ENCODE results near the gene GABPB1. TPM values are rescaled to one million over a fixed set of nuclear protein-coding genes. Genes with fewer than 3 reads are reported as not detected.

GABPB1 gene
- polyA plus RNA-seq, 1 donor (not counting 4 experiments of a cell fraction or from before 2014, with no cell fraction given) = 23.3 TPM

DNA sequence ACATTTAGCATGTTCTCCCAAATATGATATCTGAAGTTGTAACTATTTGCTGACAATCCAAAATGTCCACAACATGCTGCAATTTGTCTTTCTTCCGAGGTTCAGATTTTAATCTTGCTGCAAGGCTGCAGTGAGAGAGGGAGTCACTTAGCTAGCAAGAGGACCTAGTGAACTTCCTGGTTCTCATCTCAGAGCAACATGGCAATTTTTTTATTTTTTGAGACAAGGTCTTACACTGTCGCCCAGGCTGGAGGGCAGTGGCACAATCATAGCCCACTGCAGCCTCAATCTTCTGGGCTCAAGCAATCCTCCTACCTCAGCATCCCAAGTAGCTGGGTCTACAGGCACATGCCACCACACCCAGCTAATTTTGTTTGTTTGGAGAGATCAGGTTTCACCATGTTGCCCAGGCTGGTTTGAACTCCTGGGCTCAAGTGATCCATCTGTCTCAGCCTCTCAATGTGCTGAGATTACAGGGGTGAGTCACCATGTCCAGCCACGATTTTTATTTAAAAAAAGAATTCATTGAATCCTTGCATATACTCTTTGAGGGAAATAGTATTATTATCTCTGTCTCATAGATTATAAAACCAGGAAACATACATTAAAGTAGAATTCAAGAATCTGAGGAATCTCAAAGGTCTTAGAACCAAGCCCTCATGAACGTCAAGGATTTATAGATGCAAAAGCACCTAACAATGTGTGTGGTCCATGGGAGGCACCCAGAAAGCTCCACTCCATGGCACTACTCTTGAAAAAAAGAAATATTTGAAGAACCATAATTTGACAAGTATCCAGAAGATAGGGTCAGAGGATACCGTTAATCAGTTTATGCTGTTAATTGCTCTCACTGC lies 98.6 kb downstream of the GABPB1 start:
- DNase-seq (ENCODE audit: low read depth, low spot score) = no peak
- H3K27me3 ChIP-seq (ENCODE audit: control insufficient read depth, extremely low read depth, insufficient read depth, low read length) = no peaks in the 10 kb centered on the region
- H3K79me2 ChIP-seq (ENCODE audit: control insufficient read depth, insufficient read depth, low read length) = no peaks in the 10 kb centered on the region
- H3K36me3 ChIP-seq (ENCODE audit: control insufficient read depth in 2 of 2, extremely low read depth in 1 of 2, insufficient read depth in 2 of 2, low read length in 2 of 2) = no peaks in the 10 kb centered on the region
- TF ChIP-seq EZH2 (IDR thresholded peaks at IDR 0.05; ENCODE audit: low read length) = no peak
- no peak for TF ChIP-seq CTCF (optimal IDR thresholded peaks at IDR 0.05 in 1 of 3, IDR thresholded peaks at IDR 0.05 in 1 of 3, conservative IDR thresholded peaks at IDR 0.05 in 1 of 3; ENCODE audit: extremely low read depth in 1 of 3, insufficient read depth in 2 of 3, low read length in 3 of 3)
- dilution Hi-C loops (cut with MboI; ENCODE audit: extremely low pct_ligation_motif_present, low sequenced_read_pairs) = no loop called here
- H3K4me3 ChIP-seq (ENCODE audit: control insufficient read depth in 2 of 3, extremely low read depth in 1 of 3, insufficient read depth in 2 of 3, low read depth in 1 of 3, low read length in 3 of 3) = no peak overlapping the region
- H4K20me1 ChIP-seq (ENCODE audit: control insufficient read depth, extremely low read depth, insufficient read depth, low read length) = no peaks in the 10 kb centered on the region
- H3K27ac ChIP-seq (ENCODE audit: control insufficient read depth, insufficient read depth, low read length) = no peak overlapping the region
- FAIRE-seq = no peak
- no peaks in the 10 kb centered on the region for H3K9me1 ChIP-seq (ENCODE audit: control insufficient read depth, extremely low read depth, insufficient read depth, low read length)
- no peak overlapping the region for H2AFZ ChIP-seq (ENCODE audit: control insufficient read depth, low read length)
- H3K4me2 ChIP-seq (ENCODE audit: control insufficient read depth, extremely low read depth, insufficient read depth, low read depth, low read length) = no peak overlapping the region
- no peak overlapping the region for H3K9ac ChIP-seq (ENCODE audit: control insufficient read depth, extremely low read depth, insufficient read depth, low read length)
- H3K4me1 ChIP-seq (ENCODE audit: control insufficient read depth, extremely low read depth, insufficient read depth, low read length) = peaks cover 3% of the 10 kb centered on the region
- no peaks in the 10 kb centered on the region for H3K9me3 ChIP-seq (ENCODE audit: control insufficient read depth, low read depth, low read length)

GRCh38 chr15:50252556-50252955 lies 102.4 kb downstream of the GABPB1 start:
- TF ChIP-seq CTCF (optimal IDR thresholded peaks at IDR 0.05 in 1 of 3, IDR thresholded peaks at IDR 0.05 in 1 of 3, conservative IDR thresholded peaks at IDR 0.05 in 1 of 3; ENCODE audit: extremely low read depth in 1 of 3, insufficient read depth in 2 of 3, low read length in 3 of 3) = no peak
- no peak for TF ChIP-seq EZH2 (IDR thresholded peaks at IDR 0.05; ENCODE audit: low read length)
- FAIRE-seq = no peak
- dilution Hi-C loops (cut with MboI; ENCODE audit: extremely low pct_ligation_motif_present, low sequenced_read_pairs) = no loop called here

More at GRCh38 chr15:50252556-50252955, 102.4 kb downstream of the GABPB1 start:
- H3K9ac ChIP-seq (ENCODE audit: control insufficient read depth, extremely low read depth, insufficient read depth, low read length) = no peak overlapping the region
- H3K36me3 ChIP-seq (ENCODE audit: control insufficient read depth in 2 of 2, extremely low read depth in 1 of 2, insufficient read depth in 2 of 2, low read length in 2 of 2) = no peaks in the 10 kb centered on the region
- H3K79me2 ChIP-seq (ENCODE audit: control insufficient read depth, insufficient read depth, low read length) = no peaks in the 10 kb centered on the region
- H3K4me2 ChIP-seq (ENCODE audit: control insufficient read depth, extremely low read depth, insufficient read depth, low read depth, low read length) = no peak overlapping the region
- no peaks in the 10 kb centered on the region for H4K20me1 ChIP-seq (ENCODE audit: control insufficient read depth, extremely low read depth, insufficient read depth, low read length)
- peaks cover 9% of the 10 kb centered on the region for H3K4me1 ChIP-seq (ENCODE audit: control insufficient read depth, extremely low read depth, insufficient read depth, low read length)
- H3K9me1 ChIP-seq (ENCODE audit: control insufficient read depth, extremely low read depth, insufficient read depth, low read length) = no peaks in the 10 kb centered on the region
- H3K27ac ChIP-seq (ENCODE audit: control insufficient read depth, insufficient read depth, low read length) = no peak overlapping the region
- no peaks in the 10 kb centered on the region for H3K9me3 ChIP-seq (ENCODE audit: control insufficient read depth, low read depth, low read length)
- DNase-seq (ENCODE audit: low read depth, low spot score) = no peak
- H3K27me3 ChIP-seq (ENCODE audit: control insufficient read depth, extremely low read depth, insufficient read depth, low read length) = no peaks in the 10 kb centered on the region
- H3K4me3 ChIP-seq (ENCODE audit: control insufficient read depth in 2 of 3, extremely low read depth in 1 of 3, insufficient read depth in 2 of 3, low read depth in 1 of 3, low read length in 3 of 3) = no peak overlapping the region
- H2AFZ ChIP-seq (ENCODE audit: control insufficient read depth, low read length) = no peak overlapping the region
